Peyer's patch (tissue), 4 donors: Measurements from ENCODE around the gene RUFY3.

Experiments
- CTCF ChIP-seq, 6 experiments: fragments of 450-650 bp in 4 of 6; fragments of 200-600 bp in 2 of 6; sonication (generic) in 1 of 6; IDR thresholded peaks; one replicate each; pipeline ENCODE4 v1.5.1; 2017 to 2019; ENCODE audit warnings: antibody characterized with exemption in 6 of 6, mild to moderate bottlenecking in 3 of 6, moderate library complexity in 1 of 6
- POLR2A ChIP-seq, 2 donors: fragments of 450-650 bp; IDR thresholded peaks; one replicate each; pipeline ENCODE4 v1.5.1; 2017; ENCODE audit warnings: antibody characterized with exemption in 2 of 2, mild to moderate bottlenecking in 2 of 2, moderate library complexity in 2 of 2

DNA sequence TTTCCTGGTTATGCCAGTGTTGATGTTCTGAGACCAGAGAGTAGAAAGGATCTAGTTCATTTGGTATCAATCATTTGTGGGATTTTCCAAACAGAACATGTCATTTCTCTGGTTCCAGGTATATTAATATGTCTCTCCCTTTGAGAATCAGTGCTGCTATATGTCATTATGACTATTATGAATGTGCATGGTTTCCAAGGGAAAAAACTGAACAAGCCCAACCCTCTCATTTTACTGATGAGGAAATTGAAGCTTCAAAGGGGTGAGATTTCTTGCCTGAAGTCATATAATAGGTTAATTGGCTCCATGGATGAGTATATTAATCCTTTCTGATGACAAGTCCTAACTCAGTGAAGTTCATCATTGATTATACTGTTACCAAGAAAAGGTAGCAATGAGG is 31.9 kb downstream of the RUFY3 start:
- no peak for TF ChIP-seq POLR2A (IDR thresholded peaks at IDR 0.05)
- TF ChIP-seq CTCF (IDR thresholded peaks at IDR 0.05): no peak
